ENCODE results near the gene C2CD2.

C2CD2 gene

DNA sequence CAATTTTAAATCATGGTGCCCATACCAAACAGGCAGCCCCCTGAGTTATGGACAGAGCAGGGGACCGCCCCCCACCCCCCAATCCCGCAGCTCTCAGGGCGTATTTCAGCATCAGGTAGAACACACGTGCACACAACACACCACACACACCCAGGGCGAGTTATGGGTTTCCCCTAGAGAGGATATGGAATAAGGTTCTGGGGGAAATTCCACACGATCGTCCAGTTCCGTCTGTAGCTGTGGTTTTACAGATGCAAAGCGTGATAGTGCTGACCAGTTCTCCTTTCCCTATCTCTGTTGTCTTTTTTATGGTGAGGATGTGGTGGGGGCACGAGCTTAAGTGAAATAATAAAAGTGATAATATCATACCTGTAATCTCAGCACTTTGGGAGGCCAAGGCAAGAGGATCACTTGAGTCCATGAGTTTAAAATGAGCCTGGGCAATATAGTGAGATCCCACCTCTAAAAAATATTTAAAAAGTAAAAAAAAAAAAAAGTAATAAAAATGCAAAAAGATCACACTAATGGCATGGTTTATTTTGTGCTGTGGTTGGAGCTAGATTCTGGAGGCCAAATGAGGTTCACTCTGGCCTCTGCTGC lies 25.1 kb downstream of the C2CD2 start:
- H2AFZ ChIP-seq (ENCODE audit: low read length): no peak overlapping the region
- H2BK120ac ChIP-seq (ENCODE audit: low read depth, low read length): no peak overlapping the region
- H3K18ac ChIP-seq (ENCODE audit: low read length): no peak overlapping the region
- no peak overlapping the region for H4K91ac ChIP-seq (ENCODE audit: low read depth, low read length, poor library complexity)
- no peak overlapping the region for H4K8ac ChIP-seq (ENCODE audit: low read depth, low read length)
- no peaks in the 10 kb centered on the region for H3K36me3 ChIP-seq (replicated peaks in 1 of 2; ENCODE audit: control insufficient read depth in 2 of 2, insufficient read depth in 2 of 2, low read length in 2 of 2)
- no peak overlapping the region for H3K27ac ChIP-seq (replicated peaks; ENCODE audit: low read length)
- no peak overlapping the region for H3K23ac ChIP-seq (ENCODE audit: low read depth, low read length, poor library complexity)
- H3K14ac ChIP-seq (ENCODE audit: low read length): no peak overlapping the region
- no peak for DNase-seq (ENCODE audit: low spot score)
- H3K9me3 ChIP-seq (replicated peaks in 1 of 2; ENCODE audit: control insufficient read depth in 2 of 2, insufficient read depth in 1 of 2, low read depth in 1 of 2, low read length in 2 of 2): no peaks in the 10 kb centered on the region
- peaks cover 6 to 13% of the 10 kb centered on the region in 2 donors for H3K4me1 ChIP-seq (ENCODE audit: control insufficient read depth in 2 of 2, insufficient read depth in 1 of 2, low read depth in 1 of 2, low read length in 2 of 2)
- H3K27me3 ChIP-seq (ENCODE audit: control insufficient read depth in 3 of 3, insufficient read depth in 3 of 3, low read depth in 1 of 3, low read length in 3 of 3): no peaks in the 10 kb centered on the region
- no peak overlapping the region for H3K4ac ChIP-seq (ENCODE audit: low read length)
- no peak overlapping the region for H2BK15ac ChIP-seq (ENCODE audit: low read length)
- no CpG with 5 or more reads among the region's 10 CpGs for WGBS, 2 donors (ENCODE audit: extremely low coverage in 2 of 2, insufficient read length in 2 of 2, insufficient replicate concordance in 1 of 2)
- no peak overlapping the region for H2BK12ac ChIP-seq (ENCODE audit: low read length)
- no peak overlapping the region for H3K4me3 ChIP-seq (ENCODE audit: low read length in 2 of 2)
- H3K79me1 ChIP-seq (ENCODE audit: low read depth, low read length): no peaks in the 10 kb centered on the region
- no peak overlapping the region for H2BK5ac ChIP-seq (ENCODE audit: low read length)
- no peak overlapping the region for H3K9ac ChIP-seq (ENCODE audit: low read depth, low read length, poor library complexity)
- H3K4me2 ChIP-seq (ENCODE audit: insufficient read depth, low read length, poor library complexity, severe bottlenecking): no peak overlapping the region
- H2AK5ac ChIP-seq (ENCODE audit: low read depth, low read length): no peak overlapping the region

DNA sequence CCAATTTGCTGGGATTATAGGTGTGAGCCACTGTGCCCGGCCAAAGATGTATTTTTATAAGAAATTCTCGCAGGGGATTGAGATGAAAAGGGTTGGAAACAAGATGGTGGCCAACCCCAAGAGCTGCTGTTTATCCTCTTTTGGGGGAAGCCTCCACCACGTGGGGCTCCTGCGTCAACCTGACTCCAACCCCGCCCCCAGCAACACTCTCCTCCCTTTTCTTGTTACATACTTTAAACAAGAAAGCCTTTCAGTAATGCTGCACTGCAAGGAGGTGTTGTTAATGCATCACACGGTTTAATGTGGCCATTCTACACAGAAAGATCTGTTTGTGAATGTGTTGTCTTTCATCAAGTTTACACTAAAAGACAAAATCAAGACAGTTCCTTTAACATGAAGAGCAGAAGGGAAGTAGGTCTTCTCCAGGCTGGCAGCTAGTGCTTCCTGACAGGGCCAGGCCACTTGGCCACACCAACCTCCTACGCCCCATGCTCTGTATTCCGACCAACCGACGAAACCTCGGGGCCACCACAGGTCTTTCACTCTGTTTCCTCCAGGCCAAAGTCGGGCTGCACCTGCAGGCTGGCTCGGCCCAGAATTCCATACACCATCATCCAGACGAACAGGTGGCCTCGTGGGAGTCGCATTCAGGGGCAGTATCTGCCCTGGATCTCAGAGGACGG lies 25.9 kb downstream of the C2CD2 start:
- Histone ChIP-seq H2BK5ac (ENCODE audit: low read length) (no peak overlapping the region), H3K14ac (ENCODE audit: low read length) (no peak overlapping the region), H3K23ac (ENCODE audit: low read depth, low read length, poor library complexity) (no peak overlapping the region), H3K79me1 (ENCODE audit: low read depth, low read length) (no peaks in the 10 kb centered on the region), H3K4ac (ENCODE audit: low read length) (no peak overlapping the region), H2BK12ac (ENCODE audit: low read length) (no peak overlapping the region), H3K27ac (replicated peaks; ENCODE audit: low read length) (no peak overlapping the region), H2BK15ac (ENCODE audit: low read length) (no peak overlapping the region), H3K9ac (ENCODE audit: low read depth, low read length, poor library complexity) (no peak overlapping the region), H3K4me2 (ENCODE audit: insufficient read depth, low read length, poor library complexity, severe bottlenecking) (no peak overlapping the region), H3K4me3 (ENCODE audit: low read length in 2 of 2) (no peak overlapping the region), H3K9me3 (replicated peaks in 1 of 2; ENCODE audit: control insufficient read depth in 2 of 2, insufficient read depth in 1 of 2, low read depth in 1 of 2, low read length in 2 of 2) (no peaks in the 10 kb centered on the region), H4K8ac (ENCODE audit: low read depth, low read length) (no peak overlapping the region), H4K91ac (ENCODE audit: low read depth, low read length, poor library complexity) (no peak overlapping the region), H2BK120ac (ENCODE audit: low read depth, low read length) (no peak overlapping the region), H3K27me3 (ENCODE audit: control insufficient read depth in 3 of 3, insufficient read depth in 3 of 3, low read depth in 1 of 3, low read length in 3 of 3) (no peaks in the 10 kb centered on the region), H3K4me1 (ENCODE audit: control insufficient read depth in 2 of 2, insufficient read depth in 1 of 2, low read depth in 1 of 2, low read length in 2 of 2) (peaks cover 2 to 13% of the 10 kb centered on the region in 2 donors), H3K18ac (ENCODE audit: low read length) (peak overlapping the region; percentile 17), H3K36me3 (replicated peaks in 1 of 2; ENCODE audit: control insufficient read depth in 2 of 2, insufficient read depth in 2 of 2, low read length in 2 of 2) (no peaks in the 10 kb centered on the region), H2AK5ac (ENCODE audit: low read depth, low read length) (no peak overlapping the region), H2AFZ (ENCODE audit: low read length) (no peak overlapping the region)
- no peak for DNase-seq (ENCODE audit: low spot score)
- WGBS, 2 donors (ENCODE audit: extremely low coverage in 2 of 2, insufficient read length in 2 of 2, insufficient replicate concordance in 1 of 2): no CpG with 5 or more reads among the region's 17 CpGs

- no peaks in the 10 kb centered on the region for H3K9me3 ChIP-seq (replicated peaks in 1 of 2; ENCODE audit: control insufficient read depth in 2 of 2, insufficient read depth in 1 of 2, low read depth in 1 of 2, low read length in 2 of 2)
- no peak overlapping the region for H3K23ac ChIP-seq (ENCODE audit: low read depth, low read length, poor library complexity)
- H2AK5ac ChIP-seq (ENCODE audit: low read depth, low read length): no peak overlapping the region
- no peak overlapping the region for H2BK5ac ChIP-seq (ENCODE audit: low read length)
- H2BK120ac ChIP-seq (ENCODE audit: low read depth, low read length): no peak overlapping the region
- no peak overlapping the region for H3K4me3 ChIP-seq (ENCODE audit: low read length in 2 of 2)
- H3K27ac ChIP-seq (replicated peaks; ENCODE audit: low read length): no peak overlapping the region
- H3K79me1 ChIP-seq (ENCODE audit: low read depth, low read length): no peaks in the 10 kb centered on the region
- H3K18ac ChIP-seq (ENCODE audit: low read length): no peak overlapping the region
- no peak overlapping the region for H2BK12ac ChIP-seq (ENCODE audit: low read length)
- peak overlapping the region; percentile 78 for H2AFZ ChIP-seq (ENCODE audit: low read length)
- no CpG with 5 or more reads among the region's 3 CpGs for WGBS, 2 donors (ENCODE audit: extremely low coverage in 2 of 2, insufficient read length in 2 of 2, insufficient replicate concordance in 1 of 2)
- H3K4me1 ChIP-seq (ENCODE audit: control insufficient read depth in 2 of 2, insufficient read depth in 1 of 2, low read depth in 1 of 2, low read length in 2 of 2): peaks cover 1 to 13% of the 10 kb centered on the region in 2 donors
- H4K8ac ChIP-seq (ENCODE audit: low read depth, low read length): no peak overlapping the region
- no peak overlapping the region for H2BK15ac ChIP-seq (ENCODE audit: low read length)
- no peak for DNase-seq (ENCODE audit: low spot score)
- no peak overlapping the region for H4K91ac ChIP-seq (ENCODE audit: low read depth, low read length, poor library complexity)
- H3K4me2 ChIP-seq (ENCODE audit: insufficient read depth, low read length, poor library complexity, severe bottlenecking): no peak overlapping the region
- H3K27me3 ChIP-seq (ENCODE audit: control insufficient read depth in 3 of 3, insufficient read depth in 3 of 3, low read depth in 1 of 3, low read length in 3 of 3): no peaks in the 10 kb centered on the region
- H3K4ac ChIP-seq (ENCODE audit: low read length): no peak overlapping the region
- no peak overlapping the region for H3K9ac ChIP-seq (ENCODE audit: low read depth, low read length, poor library complexity)
- no peak overlapping the region for H3K14ac ChIP-seq (ENCODE audit: low read length)
- no peaks in the 10 kb centered on the region for H3K36me3 ChIP-seq (replicated peaks in 1 of 2; ENCODE audit: control insufficient read depth in 2 of 2, insufficient read depth in 2 of 2, low read length in 2 of 2)
These were observed 27.0 kb downstream of the C2CD2 start for GRCh38 chr21:41926807-41927171.

GRCh38 chr21:41926117-41926806 lies 27.6 kb downstream of the C2CD2 start:
- H3K4me3 ChIP-seq (ENCODE audit: low read length in 2 of 2): no peak overlapping the region

More at GRCh38 chr21:41926117-41926806, 27.6 kb downstream of the C2CD2 start:
- no peak overlapping the region for H3K23ac ChIP-seq (ENCODE audit: low read depth, low read length, poor library complexity)
- peaks cover 1 to 13% of the 10 kb centered on the region in 2 donors for H3K4me1 ChIP-seq (ENCODE audit: control insufficient read depth in 2 of 2, insufficient read depth in 1 of 2, low read depth in 1 of 2, low read length in 2 of 2)
- H2BK120ac ChIP-seq (ENCODE audit: low read depth, low read length): no peak overlapping the region
- no peak overlapping the region for H3K27ac ChIP-seq (replicated peaks; ENCODE audit: low read length)
- H3K14ac ChIP-seq (ENCODE audit: low read length): no peak overlapping the region
- H3K36me3 ChIP-seq (replicated peaks in 1 of 2; ENCODE audit: control insufficient read depth in 2 of 2, insufficient read depth in 2 of 2, low read length in 2 of 2): no peaks in the 10 kb centered on the region
- H3K9me3 ChIP-seq (replicated peaks in 1 of 2; ENCODE audit: control insufficient read depth in 2 of 2, insufficient read depth in 1 of 2, low read depth in 1 of 2, low read length in 2 of 2): no peaks in the 10 kb centered on the region
- no peaks in the 10 kb centered on the region for H3K27me3 ChIP-seq (ENCODE audit: control insufficient read depth in 3 of 3, insufficient read depth in 3 of 3, low read depth in 1 of 3, low read length in 3 of 3)
- no peak overlapping the region for H3K9ac ChIP-seq (ENCODE audit: low read depth, low read length, poor library complexity)
- no peak overlapping the region for H2AK5ac ChIP-seq (ENCODE audit: low read depth, low read length)
- no peak overlapping the region for H2BK12ac ChIP-seq (ENCODE audit: low read length)
- H4K8ac ChIP-seq (ENCODE audit: low read depth, low read length): no peak overlapping the region
- H2AFZ ChIP-seq (ENCODE audit: low read length): peak overlapping the region; percentile 78
- H3K18ac ChIP-seq (ENCODE audit: low read length): no peak overlapping the region
- H4K91ac ChIP-seq (ENCODE audit: low read depth, low read length, poor library complexity): no peak overlapping the region
- H3K79me1 ChIP-seq (ENCODE audit: low read depth, low read length): no peaks in the 10 kb centered on the region
- no peak overlapping the region for H3K4ac ChIP-seq (ENCODE audit: low read length)
- no peak overlapping the region for H2BK5ac ChIP-seq (ENCODE audit: low read length)
- DNase-seq (ENCODE audit: low spot score): no peak
- no CpG with 5 or more reads among the region's 11 CpGs for WGBS, 2 donors (ENCODE audit: extremely low coverage in 2 of 2, insufficient read length in 2 of 2, insufficient replicate concordance in 1 of 2)
- no peak overlapping the region for H2BK15ac ChIP-seq (ENCODE audit: low read length)
- no peak overlapping the region for H3K4me2 ChIP-seq (ENCODE audit: insufficient read depth, low read length, poor library complexity, severe bottlenecking)

Data from neuronal stem cell (in vitro differentiated cells).